Brain microvascular endothelial cell (primary cell): Measurements from ENCODE around the gene RENBP.
"Not testable (repeated sequence)": the region's sequence is repeated elsewhere in the genome, so short reads cannot be mapped to it uniquely, and the experiment has no call there.

Experiments used
- DNase-seq: peaks from one replicate; pipeline ENCODE4 v3.0.0-alpha.2; 2020
- H3K27ac ChIP-seq: fragments of 250-450 bp; sonication (Bioruptor Pico); 2 replicates; pipeline ENCODE4 v1.5.1; 2020; ENCODE audit warnings: mild to moderate bottlenecking, moderate library complexity
- H3K27me3 ChIP-seq: fragments of 250-450 bp; sonication (Bioruptor Pico); replicated peaks from 2 replicates; pipeline ENCODE4 v1.5.1; 2020; ENCODE audit warnings: mild to moderate bottlenecking
- H3K36me3 ChIP-seq: fragments of 250-450 bp; sonication (Bioruptor Pico); replicated peaks from 2 replicates; pipeline ENCODE4 v1.5.1; 2020; ENCODE audit warnings: mild to moderate bottlenecking
- H3K4me3 ChIP-seq: 2 replicates; pipeline ENCODE4 v1.5.1; 2011; ENCODE audit warnings: low read depth, mild to moderate bottlenecking, control low read depth, low read length, moderate library complexity
- in situ Hi-C: cut with HindIII; loops from 2 replicates; pipeline ENCODE4 v1.10.0; 2017; ENCODE audit warnings: low sequenced_read_pairs, low pct_ligation_motif_present
- TF ChIP-seq, protein P1 (sequence below): IDR thresholded peaks from 2 replicates; pipeline ENCODE4 v1.5.1; 2011; ENCODE audit warnings: low read depth, mild to moderate bottlenecking, moderate library complexity, low read length, control low read depth, inconsistent platforms; ENCODE audit errors: missing control alignments

The RENBP gene

DNA sequence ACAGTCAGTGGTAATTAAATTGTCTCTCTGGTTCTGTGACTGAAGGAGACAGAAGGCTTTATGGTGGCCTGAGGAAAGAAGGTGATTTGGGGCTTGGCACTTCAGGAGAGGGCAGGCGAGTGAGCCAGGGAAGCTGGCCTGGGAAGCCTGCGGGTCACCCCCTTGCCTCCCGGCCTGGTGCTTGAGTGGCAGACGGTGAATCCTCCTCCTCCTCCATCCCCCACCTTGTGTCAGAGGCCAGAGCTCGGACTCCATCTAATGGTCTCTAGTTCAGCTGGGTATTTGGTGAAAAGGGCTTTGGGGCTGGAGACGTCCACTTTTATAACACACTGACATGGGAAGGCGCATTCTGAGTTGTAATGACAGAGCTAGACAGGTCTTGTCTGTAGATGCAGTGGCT, 36.8 kb upstream of the RENBP start:
- Histone ChIP-seq H3K36me3 (no peaks in the 10 kb centered on the region), H3K27me3 (no peaks in the 10 kb centered on the region), H3K27ac (no peak overlapping the region), H3K4me3 (no peak overlapping the region)
- TF ChIP-seq, protein P1, sequence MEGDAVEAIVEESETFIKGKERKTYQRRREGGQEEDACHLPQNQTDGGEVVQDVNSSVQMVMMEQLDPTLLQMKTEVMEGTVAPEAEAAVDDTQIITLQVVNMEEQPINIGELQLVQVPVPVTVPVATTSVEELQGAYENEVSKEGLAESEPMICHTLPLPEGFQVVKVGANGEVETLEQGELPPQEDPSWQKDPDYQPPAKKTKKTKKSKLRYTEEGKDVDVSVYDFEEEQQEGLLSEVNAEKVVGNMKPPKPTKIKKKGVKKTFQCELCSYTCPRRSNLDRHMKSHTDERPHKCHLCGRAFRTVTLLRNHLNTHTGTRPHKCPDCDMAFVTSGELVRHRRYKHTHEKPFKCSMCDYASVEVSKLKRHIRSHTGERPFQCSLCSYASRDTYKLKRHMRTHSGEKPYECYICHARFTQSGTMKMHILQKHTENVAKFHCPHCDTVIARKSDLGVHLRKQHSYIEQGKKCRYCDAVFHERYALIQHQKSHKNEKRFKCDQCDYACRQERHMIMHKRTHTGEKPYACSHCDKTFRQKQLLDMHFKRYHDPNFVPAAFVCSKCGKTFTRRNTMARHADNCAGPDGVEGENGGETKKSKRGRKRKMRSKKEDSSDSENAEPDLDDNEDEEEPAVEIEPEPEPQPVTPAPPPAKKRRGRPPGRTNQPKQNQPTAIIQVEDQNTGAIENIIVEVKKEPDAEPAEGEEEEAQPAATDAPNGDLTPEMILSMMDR: no peak
- no peak for DNase-seq
- in situ Hi-C loops: no loop called here

GRCh38 chrX:153980394-153980793, 36.0 kb upstream of the RENBP start:
- H3K27ac ChIP-seq: not testable (repeated sequence)

DNA sequence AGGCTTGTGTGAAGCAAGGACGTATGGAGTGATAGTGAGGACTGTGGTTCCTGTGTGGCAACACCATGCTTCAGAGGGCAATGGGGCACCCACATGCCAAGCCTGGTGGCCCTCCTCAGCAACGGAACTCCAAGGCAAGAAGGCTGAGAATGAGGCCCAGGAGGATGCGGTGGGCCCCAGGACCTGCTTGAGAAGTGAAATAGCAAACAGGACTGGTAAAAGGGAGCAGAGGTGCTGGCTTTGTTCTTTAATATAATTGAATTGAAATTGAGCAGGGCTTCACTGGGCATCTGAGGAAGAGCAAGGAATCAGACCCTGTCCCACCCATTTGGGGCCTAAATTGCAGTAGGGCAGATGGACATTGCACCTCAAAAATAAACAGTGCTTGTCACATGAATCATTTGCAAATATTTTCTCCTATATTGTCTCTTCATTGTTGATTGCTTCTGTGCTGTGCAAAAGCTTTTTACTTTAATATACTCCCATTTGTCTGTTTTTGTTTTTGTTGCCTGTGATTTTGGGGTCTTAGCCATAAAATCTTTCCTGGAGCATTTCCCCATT, 30.4 kb upstream of the RENBP start:
- TF ChIP-seq, protein P1: no peak
- no peak for DNase-seq
- Histone ChIP-seq H3K36me3 (no peaks in the 10 kb centered on the region), H3K27me3 (no peaks in the 10 kb centered on the region), H3K4me3 (no peak overlapping the region), H3K27ac (no peak overlapping the region)
- in situ Hi-C loops: no loop called here

More at GRCh38 chrX:153980394-153980793, 36.0 kb upstream of the RENBP start:
- H3K27me3 ChIP-seq, DNase-seq, H3K4me3 ChIP-seq, H3K36me3 ChIP-seq, in situ Hi-C loops: not testable (repeated sequence)

- H3K4me3 ChIP-seq: no peak overlapping the region
- H3K27me3 ChIP-seq: no peaks in the 10 kb centered on the region
- in situ Hi-C loops: no loop called here
- TF ChIP-seq, protein P1: no peak
- H3K27ac ChIP-seq: no peak overlapping the region
- H3K36me3 ChIP-seq: no peaks in the 10 kb centered on the region
- DNase-seq: no peak
Observed at GRCh38 chrX:153974003-153974725, 29.7 kb upstream of the RENBP start.

GRCh38 chrX:153973127-153974002, 28.9 kb upstream of the RENBP start:
- Histone ChIP-seq H3K36me3 (no peaks in the 10 kb centered on the region), H3K27ac (peak overlapping the region; percentile 98), H3K4me3 (peak overlapping the region; percentile 58), H3K27me3 (no peaks in the 10 kb centered on the region)
- in situ Hi-C loops: no loop called here
- TF ChIP-seq, protein P1: no peak
- DNase-seq: no peak
